GM23248 (cell line): ENCODE results near the gene TMEM182.

Experiments
- EZH2 ChIP-seq: fragments of 200-600 bp; sonication (generic); IDR thresholded peaks from 2 replicates; pipeline ENCODE4 v1.6.1; 2018; ENCODE audit warnings: antibody characterized with exemption, mild to moderate bottlenecking; ENCODE audit not compliant: insufficient read depth, poor library complexity, severe bottlenecking
- EZH2phosphoT487 ChIP-seq: fragments of 200-600 bp; sonication (generic); IDR thresholded peaks from 2 replicates; pipeline ENCODE4 v1.6.1; 2018; ENCODE audit warnings: antibody characterized with exemption, moderate library complexity, mild to moderate bottlenecking, low read depth; ENCODE audit not compliant: insufficient read depth

- no peak for TF ChIP-seq EZH2
- TF ChIP-seq EZH2phosphoT487, result no peak
Measured at GRCh38 chr2:102770506-102770905, 8.7 kb downstream of the TMEM182 start.
